ENCODE data around the gene SNAPC5.
"Not testable (repeated sequence)": the region's sequence is repeated elsewhere in the genome, so short reads cannot be mapped to it uniquely, and the experiment has no call there.

The SNAPC5 gene

GRCh38 chr15:66497502-66498455, at the start of gene SNAPC5:
TSS of gene SNAPC5 (minus strand) at chr15:66497762. CDS start at chr15:66497731, 31 bp downstream.
- peak; percentile 95 for DNase-seq (ENCODE audit: low read depth)

- no peak for DNase-seq (ENCODE audit: low read depth)
Measured at GRCh38 chr15:66545255-66545654, 47.7 kb upstream of the SNAPC5 start.

GRCh38 chr15:66542896-66543295, 45.3 kb upstream of the SNAPC5 start:
- DNase-seq (ENCODE audit: low read depth), result no peak

- no peak for DNase-seq (ENCODE audit: low read depth)
Measured at GRCh38 chr15:66535056-66535455, 37.5 kb upstream of the SNAPC5 start.

- no peak for DNase-seq (ENCODE audit: low read depth)
Measured at GRCh38 chr15:66524838-66525237, 27.3 kb upstream of the SNAPC5 start.

GRCh38 chr15:66523926-66524325, 26.4 kb upstream of the SNAPC5 start:
- DNase-seq (ENCODE audit: low read depth), result no peak

- no peak for DNase-seq (ENCODE audit: low read depth)
Measured at GRCh38 chr15:66515901-66516322, 18.4 kb upstream of the SNAPC5 start.

GRCh38 chr15:66514586-66514985, 17.0 kb upstream of the SNAPC5 start:
- no peak for DNase-seq (ENCODE audit: low read depth)

- no peak for DNase-seq (ENCODE audit: low read depth)
Measured at GRCh38 chr15:66508293-66508883, 10.8 kb upstream of the SNAPC5 start.

GRCh38 chr15:66505818-66506217, 8.3 kb upstream of the SNAPC5 start:
- DNase-seq (ENCODE audit: low read depth), result no peak

GRCh38 chr15:66505430-66505811, 7.9 kb upstream of the SNAPC5 start:
- DNase-seq (ENCODE audit: low read depth), result no peak

- DNase-seq (ENCODE audit: low read depth), result peak; percentile 56
Measured at GRCh38 chr15:66504563-66505429, 7.2 kb upstream of the SNAPC5 start, which contains the start of the genes RPL4 and ZWILCH. TSS of gene RPL4 (minus strand) at chr15:66504855. CDS start at chr15:66504790, 65 bp downstream. TSS of gene ZWILCH (plus strand) at chr15:66505326. CDS start at chr15:66505339, 13 bp downstream.

GRCh38 chr15:66503780-66504562, 6.4 kb upstream of the SNAPC5 start:
- DNase-seq (ENCODE audit: low read depth), result no peak

- not testable (repeated sequence) for DNase-seq (ENCODE audit: low read depth)
Measured at GRCh38 chr15:66503041-66503648, 5.6 kb upstream of the SNAPC5 start.

GRCh38 chr15:66502491-66502890, 4.9 kb upstream of the SNAPC5 start:
- no peak for DNase-seq (ENCODE audit: low read depth)

GRCh38 chr15:66500346-66500745, 2.8 kb upstream of the SNAPC5 start:
- DNase-seq (ENCODE audit: low read depth), result not testable (repeated sequence)

GRCh38 chr15:66498501-66499386, 1.2 kb upstream of the SNAPC5 start:
- no peak for DNase-seq (ENCODE audit: low read depth)

- DNase-seq (ENCODE audit: low read depth), result no peak
Measured at GRCh38 chr15:66496951-66497501, 536 bp downstream of the SNAPC5 start.

- DNase-seq (ENCODE audit: low read depth), result no peak
Measured at GRCh38 chr15:66494262-66494661, 3.3 kb downstream of the SNAPC5 start.
